IMR-90 (cell line): Measurements from ENCODE around the gene TRIM42. TPM values are rescaled to one million over a fixed set of nuclear protein-coding genes. Genes with fewer than 3 reads are reported as not detected.

Source experiments
- ATAC-seq: fragments of 200-7000 bp; cut with Tn5 transposase; 2 replicates; pipeline ENCODE4 v1.9.1; 2020; ENCODE audit warnings: low read depth, mild to moderate bottlenecking, moderate library complexity
- BruUV-seq: library from RNA; stranded (reverse); fragments of 400-500 nt; replicated peaks from 2 replicates; lab custom pipeline; 2021; lab: Mats Ljungman, UMichigan
- CTCF ChIA-PET: fragments of 300-600 bp; formaldehyde crosslinking; extraction: SDS; loops from one replicate; lab custom pipeline; 2021; ENCODE audit warnings: antibody characterized with exemption; lab: Yijun Ruan, JAX
- POLR2A ChIA-PET: fragments of 300-600 bp; sonication (Branson Sonifier 250); formaldehyde crosslinking; loops from one replicate; lab custom pipeline; 2022; ENCODE audit warnings: antibody characterized with exemption; ENCODE audit not compliant: unreplicated experiment; lab: Charles Lee
- DNase-seq: peaks from one replicate; pipeline ENCODE4 v3.0.0; 2013
- H2AFZ ChIP-seq: replicated peaks from 2 replicates; pipeline ENCODE3; 2013; ENCODE audit warnings: low read length, mild to moderate bottlenecking; ENCODE audit not compliant: poor library complexity
- H2AK5ac ChIP-seq: 2 replicates; pipeline ENCODE4 v1.6.1; 2013; ENCODE audit warnings: low read depth, low read length, inconsistent platforms
- H2AK9ac ChIP-seq: replicated peaks from 2 replicates; pipeline ENCODE3; 2013; ENCODE audit warnings: mild to moderate bottlenecking, low read depth, low read length, moderate library complexity; ENCODE audit not compliant: poor library complexity
- H2BK120ac ChIP-seq: 2 replicates; pipeline ENCODE4 v1.6.1; 2013; ENCODE audit warnings: low read depth, low read length, inconsistent platforms
- H2BK15ac ChIP-seq: 3 replicates; pipeline ENCODE4 v1.6.1; 2013; ENCODE audit warnings: low read depth, low read length, inconsistent platforms
- H2BK20ac ChIP-seq: 2 replicates; pipeline ENCODE4 v1.6.1; 2013; ENCODE audit warnings: low read depth, mild to moderate bottlenecking, inconsistent platforms, low read length, moderate library complexity
- H2BK5ac ChIP-seq: 2 replicates; pipeline ENCODE4 v1.6.1; 2013; ENCODE audit warnings: mild to moderate bottlenecking, low read depth, low read length, inconsistent platforms; ENCODE audit not compliant: poor library complexity, severe bottlenecking
- H3K14ac ChIP-seq: replicated peaks from 2 replicates; pipeline ENCODE4 v1.6.1; 2013; ENCODE audit warnings: low read depth, low read length, inconsistent platforms
- H3K18ac ChIP-seq: 2 replicates; pipeline ENCODE4 v1.6.1; 2013; ENCODE audit warnings: low read depth, low read length, control low read depth
- H3K23ac ChIP-seq: 2 replicates; pipeline ENCODE4 v1.6.1; 2013; ENCODE audit warnings: low read depth, low read length, inconsistent platforms
- H3K27ac ChIP-seq: 2 replicates; pipeline ENCODE4 v1.5.1; 2013; ENCODE audit warnings: mild to moderate bottlenecking, control low read depth, low read length; ENCODE audit not compliant: insufficient read depth
- H3K27me3 ChIP-seq: 2 replicates; pipeline ENCODE4 v1.6.1; 2013; ENCODE audit warnings: low read length; ENCODE audit not compliant: control insufficient read depth, insufficient read depth
- H3K36me3 ChIP-seq: 2 replicates; pipeline ENCODE4 v1.6.1; 2013; ENCODE audit warnings: low read length, mixed read lengths; ENCODE audit not compliant: control insufficient read depth, insufficient read depth
- H3K4ac ChIP-seq: 2 replicates; pipeline ENCODE4 v1.6.1; 2013; ENCODE audit warnings: low read depth, low read length, inconsistent platforms
- H3K4me1 ChIP-seq: 2 replicates; pipeline ENCODE4 v1.6.1; 2013; ENCODE audit warnings: low read length, mixed read lengths; ENCODE audit not compliant: control insufficient read depth, insufficient read depth
- H3K4me2 ChIP-seq: 2 replicates; pipeline ENCODE4 v1.6.1; 2013; ENCODE audit warnings: low read depth, mild to moderate bottlenecking, control low read depth, low read length, moderate library complexity
- H3K4me3 ChIP-seq: 2 replicates; pipeline ENCODE4 v1.5.1; 2013; ENCODE audit warnings: low read depth, mild to moderate bottlenecking, control low read depth, low read length, moderate library complexity; ENCODE audit not compliant: insufficient read depth
- H3K56ac ChIP-seq: 2 replicates; pipeline ENCODE4 v1.6.1; 2013; ENCODE audit warnings: low read length, inconsistent platforms; ENCODE audit not compliant: insufficient read depth; ENCODE audit errors: extremely low read depth
- H3K79me1 ChIP-seq, 2 experiments: 2 replicates each; pipeline ENCODE4 v1.6.1; 2013; ENCODE audit warnings: low read length in 2 of 2, inconsistent platforms in 1 of 2, low read depth in 1 of 2
- H3K9ac ChIP-seq: 2 replicates; pipeline ENCODE4 v1.6.1; 2013; ENCODE audit warnings: low read depth, low read length, control low read depth
- H3K9me1 ChIP-seq: 2 replicates; pipeline ENCODE4 v1.6.1; 2013; ENCODE audit warnings: low read length, inconsistent platforms; ENCODE audit not compliant: insufficient read depth
- H3K9me3 ChIP-seq: 2 replicates; pipeline ENCODE4 v1.6.1; 2013; ENCODE audit warnings: low read length; ENCODE audit not compliant: control insufficient read depth, insufficient read depth
- H4K20me1 ChIP-seq: 2 replicates; pipeline ENCODE4 v1.6.1; 2013; ENCODE audit warnings: low read length, inconsistent platforms; ENCODE audit not compliant: insufficient read depth
- H4K5ac ChIP-seq: 2 replicates; pipeline ENCODE4 v1.6.1; 2013; ENCODE audit warnings: mild to moderate bottlenecking, low read depth, low read length, control low read depth
- H4K8ac ChIP-seq, 2 experiments: 2 replicates each; pipeline ENCODE4 v1.6.1; 2013; ENCODE audit warnings: low read depth in 2 of 2, low read length in 2 of 2, control low read depth in 1 of 2, inconsistent platforms in 1 of 2
- H4K91ac ChIP-seq: 2 replicates; pipeline ENCODE4 v1.6.1; 2013; ENCODE audit warnings: low read depth, low read length, inconsistent platforms; ENCODE audit not compliant: insufficient read depth
- BHLHE40 ChIP-seq: fragments of 150-350 bp; IDR thresholded peaks from 2 replicates; pipeline ENCODE4 v1.6.1; 2016; ENCODE audit warnings: mild to moderate bottlenecking, low read depth, low read length
- CHD1 ChIP-seq: IDR thresholded peaks from 2 replicates; pipeline ENCODE4 v1.6.1; 2012; ENCODE audit warnings: low read depth, low read length, improper control_type of control experiment
- FOS ChIP-seq: fragments of 150-350 bp; IDR thresholded peaks from 2 replicates; pipeline ENCODE4 v1.6.1; 2016; ENCODE audit warnings: low read depth, low read length
- MXI1 ChIP-seq: IDR thresholded peaks from 2 replicates; pipeline ENCODE4 v1.6.1; 2012; ENCODE audit warnings: low read depth, mild to moderate bottlenecking, low read length, moderate library complexity, borderline replicate concordance
- NFE2L2 ChIP-seq: fragments of 150-350 bp; IDR thresholded peaks from 2 replicates; pipeline ENCODE4 v1.6.1; 2016; ENCODE audit warnings: low read depth, mild to moderate bottlenecking, low read length
- RAD21 ChIP-seq: IDR thresholded peaks from 2 replicates; pipeline ENCODE4 v1.6.1; 2012; ENCODE audit warnings: low read length, improper control_type of control experiment
- RCOR1 ChIP-seq: IDR thresholded peaks from 2 replicates; pipeline ENCODE4 v1.6.1; 2012; ENCODE audit warnings: mild to moderate bottlenecking, low read length, improper control_type of control experiment; ENCODE audit not compliant: insufficient replicate concordance
- SMC3 ChIP-seq: fragments of 150-350 bp; IDR thresholded peaks from 2 replicates; pipeline ENCODE4 v1.6.1; 2016; ENCODE audit warnings: low read depth, mild to moderate bottlenecking, antibody characterized with exemption, low read length, moderate library complexity
- dilution Hi-C: fragments of 300-500 bp; cut with HindIII; formaldehyde crosslinking; loops from one replicate; pipeline ENCODE4 v1.14.3; 2018; ENCODE audit warnings: low sequenced_read_pairs; ENCODE audit not compliant: unreplicated experiment
- in situ Hi-C: fragments of 300-500 bp; cut with MboI; formaldehyde crosslinking; loops from 3 replicates; pipeline ENCODE4 v1.14.3; 2019; ENCODE audit warnings: low sequenced_read_pairs, inconsistent platforms, mixed read lengths
- intact Hi-C: fragments of 100-400 bp; cut with micrococcal nuclease; formaldehyde crosslinking; loops from 2 replicates; pipeline ENCODE4 v1.10.0; 2022
- polyA plus RNA-seq, 3 experiments: library from polyadenylated mRNA; depleted of rRNA; stranded (reverse); fragments of >200 nt; gene quantifications; 2 replicates each; pipeline ENCODE4 v1.2.3, GENCODE V29; 2012; ENCODE audit warnings: low replicate concordance in 1 of 3
- total RNA-seq: library from RNA; depleted of rRNA; stranded (reverse); fragments of >200 nt; gene quantifications from 2 replicates; pipeline ENCODE4 v1.2.3, GENCODE V29; 2012
- TF ChIP-seq, protein P1 (sequence below): fragments of 150-350 bp; IDR thresholded peaks from 2 replicates; pipeline ENCODE4 v1.6.1; 2017; ENCODE audit warnings: mild to moderate bottlenecking, antibody characterized with exemption, low read length, low read depth
- TF ChIP-seq, protein P2 (sequence below): conservative IDR thresholded peaks from 2 replicates; pipeline ENCODE4 v1.5.1; 2012; ENCODE audit warnings: mild to moderate bottlenecking, low read depth, low read length, improper control_type of control experiment

Gene TRIM42
- total and polyA plus RNA-seq, 2 of the 4 experiments (the other 2 are of a cell fraction), result not detected

DNA sequence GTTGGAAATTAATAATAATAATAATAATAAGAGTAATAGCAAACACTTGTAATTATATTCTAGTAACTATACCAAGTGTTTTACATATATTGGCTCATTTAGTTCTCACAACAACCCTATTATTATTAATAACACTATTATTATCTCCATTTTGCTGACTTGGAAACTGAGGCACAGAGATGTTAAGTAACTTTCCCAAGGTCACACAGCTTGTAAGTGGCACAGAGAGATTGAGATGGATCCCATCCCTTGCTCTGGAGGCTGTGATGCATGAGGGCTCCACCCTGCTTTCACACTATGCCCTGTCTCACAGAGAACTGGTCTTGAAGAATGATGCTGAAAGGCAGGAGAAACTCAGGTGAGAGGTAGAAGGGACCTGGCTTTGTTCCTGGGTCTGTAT is 31.9 kb downstream of the TRIM42 start:
- Histone ChIP-seq H4K5ac (no peak overlapping the region), H3K36me3 (no peaks in the 10 kb centered on the region), H2BK20ac (no peak overlapping the region), H3K14ac (no peak overlapping the region), H2BK5ac (no peak overlapping the region), H3K27ac (no peak overlapping the region), H3K4me2 (no peak overlapping the region), H3K9me1 (no peaks in the 10 kb centered on the region), H2BK120ac (no peak overlapping the region), H3K18ac (no peak overlapping the region), H3K27me3 (no peaks in the 10 kb centered on the region), H3K9me3 (no peaks in the 10 kb centered on the region; the same call in 1 of the 2 replicates), H2AK5ac (no peak overlapping the region), H2AK9ac (no peak overlapping the region), H3K23ac (no peak overlapping the region), H3K4me1 (no peaks in the 10 kb centered on the region), H2AFZ (no peak overlapping the region), H3K4ac (no peak overlapping the region), H4K91ac (no peak overlapping the region), H4K8ac (no peak overlapping the region), H3K4me3 (no peak overlapping the region), H3K79me1 (no peaks in the 10 kb centered on the region), H3K9ac (no peak overlapping the region), H3K56ac (no peak overlapping the region), H2BK15ac (no peak overlapping the region), H4K20me1 (no peaks in the 10 kb centered on the region)
- TF ChIP-seq MXI1 (no peak), CHD1 (no peak), FOS (no peak), SMC3 (no peak), RCOR1 (no peak), NFE2L2 (no peak), BHLHE40 (no peak), RAD21 (no peak)
- TF ChIP-seq, protein P1, sequence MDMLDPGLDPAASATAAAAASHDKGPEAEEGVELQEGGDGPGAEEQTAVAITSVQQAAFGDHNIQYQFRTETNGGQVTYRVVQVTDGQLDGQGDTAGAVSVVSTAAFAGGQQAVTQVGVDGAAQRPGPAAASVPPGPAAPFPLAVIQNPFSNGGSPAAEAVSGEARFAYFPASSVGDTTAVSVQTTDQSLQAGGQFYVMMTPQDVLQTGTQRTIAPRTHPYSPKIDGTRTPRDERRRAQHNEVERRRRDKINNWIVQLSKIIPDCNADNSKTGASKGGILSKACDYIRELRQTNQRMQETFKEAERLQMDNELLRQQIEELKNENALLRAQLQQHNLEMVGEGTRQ, result no peak
- TF ChIP-seq, protein P2, sequence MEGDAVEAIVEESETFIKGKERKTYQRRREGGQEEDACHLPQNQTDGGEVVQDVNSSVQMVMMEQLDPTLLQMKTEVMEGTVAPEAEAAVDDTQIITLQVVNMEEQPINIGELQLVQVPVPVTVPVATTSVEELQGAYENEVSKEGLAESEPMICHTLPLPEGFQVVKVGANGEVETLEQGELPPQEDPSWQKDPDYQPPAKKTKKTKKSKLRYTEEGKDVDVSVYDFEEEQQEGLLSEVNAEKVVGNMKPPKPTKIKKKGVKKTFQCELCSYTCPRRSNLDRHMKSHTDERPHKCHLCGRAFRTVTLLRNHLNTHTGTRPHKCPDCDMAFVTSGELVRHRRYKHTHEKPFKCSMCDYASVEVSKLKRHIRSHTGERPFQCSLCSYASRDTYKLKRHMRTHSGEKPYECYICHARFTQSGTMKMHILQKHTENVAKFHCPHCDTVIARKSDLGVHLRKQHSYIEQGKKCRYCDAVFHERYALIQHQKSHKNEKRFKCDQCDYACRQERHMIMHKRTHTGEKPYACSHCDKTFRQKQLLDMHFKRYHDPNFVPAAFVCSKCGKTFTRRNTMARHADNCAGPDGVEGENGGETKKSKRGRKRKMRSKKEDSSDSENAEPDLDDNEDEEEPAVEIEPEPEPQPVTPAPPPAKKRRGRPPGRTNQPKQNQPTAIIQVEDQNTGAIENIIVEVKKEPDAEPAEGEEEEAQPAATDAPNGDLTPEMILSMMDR, result no peak
- in situ Hi-C loops (no loop called here), dilution Hi-C loops (no loop called here), intact Hi-C loops (no loop called here)
- no peak for DNase-seq
- no TSS peak for BruUV-seq
- CTCF ChIA-PET, result no interaction called here
- ATAC-seq, result no peak
- POLR2A ChIA-PET, result no interaction called here
